OCI-LY1 (cell line): ENCODE data around the gene C16orf74.

ENCODE experiments used
- H2AFZ ChIP-seq: fragments of 200-600 bp; sonication (generic), shearing (Covaris generic); 2 replicates; pipeline ENCODE4 v1.6.0; 2014; ENCODE audit warnings: antibody characterized with exemption, mild to moderate bottlenecking, low read length
- H3F3A ChIP-seq: fragments of 200-600 bp; sonication (generic), shearing (Covaris generic); 2 replicates; pipeline ENCODE4 v1.6.0; 2014; ENCODE audit warnings: mild to moderate bottlenecking, antibody characterized with exemption, low read length, moderate library complexity; ENCODE audit not compliant: insufficient read depth
- H3K27ac ChIP-seq: fragments of 200-600 bp; sonication (generic); 2 replicates; pipeline ENCODE4 v1.5.1; 2014; ENCODE audit warnings: low read length, mixed run types, mild to moderate bottlenecking, low read depth; ENCODE audit not compliant: poor library complexity, severe bottlenecking
- H3K27me3 ChIP-seq: fragments of 200-600 bp; sonication (generic); 2 replicates; pipeline ENCODE4 v1.6.0; 2014; ENCODE audit warnings: antibody characterized with exemption, mild to moderate bottlenecking, low read length, moderate library complexity; ENCODE audit not compliant: insufficient read depth
- H3K36me3 ChIP-seq: fragments of 200-600 bp; sonication (generic); 2 replicates; pipeline ENCODE4 v1.6.1; 2014; ENCODE audit warnings: mild to moderate bottlenecking, antibody characterized with exemption, low read length, moderate library complexity, mixed read lengths; ENCODE audit not compliant: insufficient read depth
- H3K4me1 ChIP-seq: fragments of 200-600 bp; sonication (generic); 2 replicates; pipeline ENCODE4 v1.5.1; 2014; ENCODE audit warnings: mild to moderate bottlenecking, low read length, moderate library complexity; ENCODE audit not compliant: insufficient read depth, severe bottlenecking
- H3K4me2 ChIP-seq: fragments of 200-600 bp; sonication (generic), shearing (Covaris generic); 2 replicates; pipeline ENCODE4 v1.6.1; 2014; ENCODE audit warnings: low read length
- H3K4me3 ChIP-seq: fragments of 200-600 bp; sonication (generic); 2 replicates; pipeline ENCODE4 v1.5.1; 2014; ENCODE audit warnings: low read length, low read depth, mild to moderate bottlenecking, mixed read lengths; ENCODE audit not compliant: poor library complexity, severe bottlenecking
- H3K79me2 ChIP-seq: fragments of 200-600 bp; shearing (Covaris generic); 2 replicates; pipeline ENCODE4 v1.6.1; 2016; ENCODE audit warnings: mixed run types, low read length, mixed read lengths; ENCODE audit not compliant: insufficient read depth
- H3K9ac ChIP-seq: fragments of 200-600 bp; sonication (generic), shearing (Covaris generic); 2 replicates; pipeline ENCODE4 v1.6.1; 2014; ENCODE audit warnings: mild to moderate bottlenecking, low read length, mixed read lengths
- H3K9me2 ChIP-seq: fragments of 200-600 bp; sonication (generic), shearing (Covaris generic); 2 replicates; pipeline ENCODE4 v1.6.1; 2014; ENCODE audit warnings: low read depth, mild to moderate bottlenecking, low read length, mixed read lengths
- H3K9me3 ChIP-seq: fragments of 200-600 bp; shearing (Covaris generic); 2 replicates; pipeline ENCODE4 v1.6.1; 2014; ENCODE audit warnings: low read length, mixed read lengths
- H4K20me1 ChIP-seq: fragments of 200-600 bp; sonication (generic), shearing (Covaris generic); 2 replicates; pipeline ENCODE4 v1.6.0; 2016; ENCODE audit warnings: mild to moderate bottlenecking, low read length; ENCODE audit not compliant: insufficient read depth
- CTCF ChIP-seq: fragments of 200-600 bp; sonication (generic), shearing (Covaris generic); IDR thresholded peaks from 2 replicates; pipeline ENCODE4 v1.5.1; 2017; ENCODE audit warnings: mild to moderate bottlenecking, antibody characterized with exemption, low read length, moderate library complexity, mixed read lengths
- EZH2 ChIP-seq: fragments of 200-600 bp; sonication (generic), shearing (Covaris generic); IDR thresholded peaks from 2 replicates; pipeline ENCODE4 v1.8.0; 2017; ENCODE audit warnings: borderline replicate concordance, mixed run types, mild to moderate bottlenecking, antibody characterized with exemption, low read length, moderate library complexity, mixed read lengths

The C16orf74 gene

GRCh38 chr16:85716022-85716679, 34.7 kb downstream of the C16orf74 start:
- Histone ChIP-seq H3K27ac (no peak overlapping the region), H3K36me3 (peaks cover 5% of the 10 kb centered on the region; the same call in 1 of the 2 replicates), H3F3A (no peaks in the 10 kb centered on the region), H4K20me1 (no peaks in the 10 kb centered on the region), H3K4me1 (no peaks in the 10 kb centered on the region), H3K9me2 (no peaks in the 10 kb centered on the region), H3K9me3 (0 out of 2 replicates have a peak, but pooled peaks cover 4% of the 10 kb centered on the region), H3K9ac (no peak overlapping the region), H3K79me2 (no peaks in the 10 kb centered on the region), H2AFZ (no peak overlapping the region), H3K4me2 (no peak overlapping the region), H3K4me3 (no peak overlapping the region), H3K27me3 (peaks cover 8% of the 10 kb centered on the region; the same call in 1 of the 2 replicates)
- TF ChIP-seq CTCF (no peak), EZH2 (no peak)

GRCh38 chr16:85715169-85716021, 35.5 kb downstream of the C16orf74 start:
- Histone ChIP-seq H3K9me3 (0 out of 2 replicates have a peak, but pooled peaks cover 4% of the 10 kb centered on the region), H4K20me1 (no peaks in the 10 kb centered on the region), H3F3A (no peaks in the 10 kb centered on the region), H3K9me2 (no peaks in the 10 kb centered on the region), H3K36me3 (peaks cover 5% of the 10 kb centered on the region; the same call in 1 of the 2 replicates), H3K4me3 (no peak overlapping the region), H3K9ac (no peak overlapping the region), H3K27me3 (peaks cover 14% of the 10 kb centered on the region; the same call in 1 of the 2 replicates), H2AFZ (no peak overlapping the region), H3K79me2 (no peaks in the 10 kb centered on the region), H3K4me1 (no peaks in the 10 kb centered on the region), H3K4me2 (no peak overlapping the region), H3K27ac (no peak overlapping the region)
- no peak for TF ChIP-seq CTCF
- TF ChIP-seq EZH2, result no peak

DNA sequence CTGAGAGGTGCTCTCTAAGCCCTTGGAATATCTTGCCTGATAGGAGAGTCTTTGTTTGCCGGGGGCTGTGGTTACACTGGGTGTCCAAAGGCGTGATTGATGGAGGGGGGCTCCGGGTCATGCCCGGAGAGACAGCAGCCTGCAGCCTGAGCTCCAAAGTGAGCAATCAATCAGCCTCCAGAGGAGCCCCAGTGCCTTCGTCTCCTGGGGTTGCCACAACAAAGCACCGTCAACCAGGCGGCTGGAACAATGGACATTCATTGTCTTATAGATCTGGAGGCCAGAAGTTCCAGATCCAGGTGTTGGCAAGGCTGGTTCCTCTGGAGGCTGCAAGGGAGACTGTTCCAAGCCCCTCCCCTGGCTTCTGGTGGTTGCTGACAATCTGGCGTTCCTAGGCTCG, 38.1 kb downstream of the C16orf74 start:
- Histone ChIP-seq H3K9ac (no peak overlapping the region), H3K9me2 (no peaks in the 10 kb centered on the region), H3F3A (no peaks in the 10 kb centered on the region), H3K27ac (no peak overlapping the region), H3K36me3 (peaks cover 5% of the 10 kb centered on the region; the same call in 1 of the 2 replicates), H4K20me1 (no peaks in the 10 kb centered on the region), H3K79me2 (no peaks in the 10 kb centered on the region), H3K4me1 (no peaks in the 10 kb centered on the region), H2AFZ (no peak overlapping the region), H3K9me3 (0 out of 2 replicates have a peak, but pooled peaks cover 4% of the 10 kb centered on the region), H3K4me3 (no peak overlapping the region), H3K27me3 (peaks cover 20% of the 10 kb centered on the region; the same call in 1 of the 2 replicates), H3K4me2 (no peak overlapping the region)
- TF ChIP-seq EZH2, result no peak
- no peak for TF ChIP-seq CTCF
